ENCODE measurements around the gene PLCL1.

The PLCL1 gene

GRCh38 chr2:197779261-197779660 lies 25.1 kb upstream of the PLCL1 start:
- TF ChIP-seq SP1 (IDR thresholded peaks at IDR 0.05), result no peak
- no peak for TF ChIP-seq L3MBTL2 (conservative IDR thresholded peaks at IDR 0.05)
- no peak for TF ChIP-seq FOXA1 (IDR thresholded peaks at IDR 0.05)
- TF ChIP-seq SUZ12 (IDR thresholded peaks at IDR 0.05), result no peak
- no peak for TF ChIP-seq LEF1 (IDR thresholded peaks at IDR 0.05; ENCODE audit: borderline replicate concordance)
- TF ChIP-seq NFRKB (IDR thresholded peaks at IDR 0.05), result no peak
- no peak for TF ChIP-seq ELF4 (IDR thresholded peaks at IDR 0.05)
- no peak for TF ChIP-seq TARDBP (IDR thresholded peaks at IDR 0.05)
- TF ChIP-seq PKNOX1 (IDR thresholded peaks at IDR 0.05), result no peak
- TF ChIP-seq FOXK2 (IDR thresholded peaks at IDR 0.05), result no peak
- no peak for TF ChIP-seq CTBP1 (IDR thresholded peaks at IDR 0.05; ENCODE audit: borderline replicate concordance)
- TF ChIP-seq FOXM1 (IDR thresholded peaks at IDR 0.05; ENCODE audit: borderline replicate concordance), result no peak
- no peak for TF ChIP-seq HDGF (IDR thresholded peaks at IDR 0.05; ENCODE audit: borderline replicate concordance)
- TF ChIP-seq ZNF384 (IDR thresholded peaks at IDR 0.05), result no peak
- TF ChIP-seq ARNT (IDR thresholded peaks at IDR 0.05), result no peak
- DNase-seq (ENCODE audit: extremely low spot score), result no peak
- CTCF ChIA-PET, result no interaction called here
- POLR2A ChIA-PET, result no interaction called here

DNA sequence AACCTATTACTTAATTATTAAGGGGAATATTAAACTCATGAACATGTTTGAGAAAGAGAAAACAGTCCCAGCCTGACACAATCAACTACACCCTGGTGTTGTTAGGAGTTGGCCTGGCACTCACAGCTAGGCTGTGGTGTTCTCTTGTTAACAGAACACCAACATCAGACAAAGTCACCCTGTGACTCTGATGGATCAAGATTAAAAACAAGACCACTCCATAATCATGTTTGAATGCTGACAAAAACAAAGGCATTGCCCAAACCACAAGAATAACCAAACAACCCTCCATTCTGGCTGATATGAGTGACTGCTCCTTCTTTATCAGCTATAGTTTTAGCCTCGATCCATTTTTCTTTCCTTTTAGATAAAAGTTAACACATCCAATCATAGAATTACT lies 22.3 kb upstream of the PLCL1 start:
- ChIA-PET CTCF (no interaction called here), POLR2A (no interaction called here)

GRCh38 chr2:197784956-197785941 lies 19.1 kb upstream of the PLCL1 start, which contains the start of gene BOLL:
Gene BOLL (minus strand): TSS chr2:197785319. CDS start chr2:197781850, 3,469 bp downstream.
- no peak for DNase-seq (ENCODE audit: extremely low spot score)
- no peak for TF ChIP-seq NFRKB (IDR thresholded peaks at IDR 0.05)
- no peak for TF ChIP-seq FOXM1 (IDR thresholded peaks at IDR 0.05; ENCODE audit: borderline replicate concordance)
- no peak for TF ChIP-seq ELF4 (IDR thresholded peaks at IDR 0.05)
- TF ChIP-seq LEF1 (IDR thresholded peaks at IDR 0.05; ENCODE audit: borderline replicate concordance), result no peak
- no peak for TF ChIP-seq HDGF (IDR thresholded peaks at IDR 0.05; ENCODE audit: borderline replicate concordance)
- TF ChIP-seq L3MBTL2 (conservative IDR thresholded peaks at IDR 0.05), result no peak
- ChIA-PET POLR2A (no interaction called here), CTCF (no interaction called here)

More for the DNA sequence above, 22.3 kb upstream of the PLCL1 start:
- no peak for DNase-seq (ENCODE audit: extremely low spot score)
- no peak for TF ChIP-seq FOXM1 (IDR thresholded peaks at IDR 0.05; ENCODE audit: borderline replicate concordance)
- no peak for TF ChIP-seq FOXK2 (IDR thresholded peaks at IDR 0.05)
- TF ChIP-seq ZNF384 (IDR thresholded peaks at IDR 0.05), result no peak
- TF ChIP-seq HDGF (IDR thresholded peaks at IDR 0.05; ENCODE audit: borderline replicate concordance), result no peak

- TF ChIP-seq PKNOX1 (IDR thresholded peaks at IDR 0.05) (no peak), SP1 (IDR thresholded peaks at IDR 0.05) (no peak), CTBP1 (IDR thresholded peaks at IDR 0.05; ENCODE audit: borderline replicate concordance) (no peak), ELF4 (IDR thresholded peaks at IDR 0.05) (no peak), ZNF384 (IDR thresholded peaks at IDR 0.05) (no peak), LEF1 (IDR thresholded peaks at IDR 0.05; ENCODE audit: borderline replicate concordance) (no peak), ARNT (IDR thresholded peaks at IDR 0.05) (no peak), L3MBTL2 (conservative IDR thresholded peaks at IDR 0.05) (no peak), SUZ12 (IDR thresholded peaks at IDR 0.05) (no peak), NFRKB (IDR thresholded peaks at IDR 0.05) (no peak), BHLHE40 (IDR thresholded peaks at IDR 0.05; ENCODE audit: borderline replicate concordance) (no peak), FOXM1 (IDR thresholded peaks at IDR 0.05; ENCODE audit: borderline replicate concordance) (no peak), FOXK2 (IDR thresholded peaks at IDR 0.05) (no peak), TARDBP (IDR thresholded peaks at IDR 0.05) (no peak), HDGF (IDR thresholded peaks at IDR 0.05; ENCODE audit: borderline replicate concordance) (no peak)
- POLR2A ChIA-PET, result no interaction called here
- CTCF ChIA-PET, result no interaction called here
- DNase-seq (ENCODE audit: extremely low spot score), result no peak
Measured at GRCh38 chr2:197786010-197786877, 18.1 kb upstream of the PLCL1 start.

DNA sequence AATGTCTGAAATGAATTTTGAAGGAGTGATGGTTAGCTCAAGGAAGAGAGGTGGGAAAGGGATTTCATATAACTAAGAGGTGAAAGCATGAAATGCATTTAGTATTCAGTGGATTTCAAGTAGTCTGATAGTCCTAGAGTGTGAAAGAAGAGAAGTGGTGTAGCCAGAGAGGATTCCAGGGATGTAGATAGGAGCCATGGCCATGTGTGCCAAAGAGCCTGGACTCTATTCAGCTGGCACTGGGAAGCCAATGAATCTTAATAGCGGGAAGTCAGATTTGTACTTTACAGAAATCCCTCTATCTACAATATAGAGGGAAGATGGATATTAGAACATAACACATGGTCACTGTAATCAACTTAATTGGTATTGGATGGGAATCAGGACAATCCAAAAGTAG lies 10.9 kb upstream of the PLCL1 start:
- POLR2A ChIA-PET, result no interaction called here
- TF ChIP-seq FOXA1 (IDR thresholded peaks at IDR 0.05) (no peak), SUZ12 (IDR thresholded peaks at IDR 0.05) (no peak), PKNOX1 (IDR thresholded peaks at IDR 0.05) (no peak), BHLHE40 (IDR thresholded peaks at IDR 0.05; ENCODE audit: borderline replicate concordance) (no peak), TARDBP (IDR thresholded peaks at IDR 0.05) (no peak), ZNF384 (IDR thresholded peaks at IDR 0.05) (no peak), NFRKB (IDR thresholded peaks at IDR 0.05) (no peak), L3MBTL2 (conservative IDR thresholded peaks at IDR 0.05) (no peak), ARNT (IDR thresholded peaks at IDR 0.05) (no peak), SP1 (IDR thresholded peaks at IDR 0.05) (no peak), ELF4 (IDR thresholded peaks at IDR 0.05) (no peak)
- CTCF ChIA-PET, result no interaction called here
- DNase-seq (ENCODE audit: extremely low spot score), result no peak
